CD4-positive, alpha-beta T cell treated with Interleukin-17A for 1 hour (primary cell): ENCODE data around the gene DNHD1.

Source experiments
- DNase-seq: peaks from one replicate; pipeline ENCODE4 v3.0.0-alpha.2; 2020

The DNHD1 gene

DNA sequence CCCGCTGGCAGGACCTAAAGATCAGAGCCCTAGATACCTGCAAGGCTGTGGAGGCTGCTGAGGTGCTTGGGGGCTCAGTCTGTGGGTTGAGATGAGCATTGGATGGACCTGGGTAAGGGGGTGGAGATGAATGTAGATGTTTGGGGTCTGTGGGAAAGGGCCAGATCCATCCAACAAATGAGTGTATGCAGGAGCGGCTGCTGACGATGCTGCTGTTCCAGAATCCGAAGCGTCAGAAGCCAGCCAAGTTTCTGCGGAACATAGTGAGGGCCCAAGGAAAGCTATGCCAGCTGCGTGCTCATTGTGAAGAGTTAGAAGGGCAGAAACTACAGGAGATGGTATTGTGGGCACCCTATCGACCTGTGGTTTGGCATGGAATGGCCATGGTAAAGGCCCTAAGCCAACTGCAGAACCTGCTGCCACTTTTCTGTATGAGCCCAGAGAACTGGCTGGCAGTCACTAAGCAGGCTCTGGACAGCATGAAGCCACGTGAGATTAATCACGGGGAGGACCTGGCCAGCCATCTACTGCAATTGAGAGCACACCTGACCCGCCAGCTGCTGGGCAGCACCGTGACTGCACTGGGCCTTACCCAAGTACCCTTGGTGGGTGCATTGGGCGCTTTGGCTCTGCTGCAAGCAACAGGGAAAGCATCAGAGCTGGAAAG lies 69.8 kb downstream of the DNHD1 start:
- no peak for DNase-seq

DNA sequence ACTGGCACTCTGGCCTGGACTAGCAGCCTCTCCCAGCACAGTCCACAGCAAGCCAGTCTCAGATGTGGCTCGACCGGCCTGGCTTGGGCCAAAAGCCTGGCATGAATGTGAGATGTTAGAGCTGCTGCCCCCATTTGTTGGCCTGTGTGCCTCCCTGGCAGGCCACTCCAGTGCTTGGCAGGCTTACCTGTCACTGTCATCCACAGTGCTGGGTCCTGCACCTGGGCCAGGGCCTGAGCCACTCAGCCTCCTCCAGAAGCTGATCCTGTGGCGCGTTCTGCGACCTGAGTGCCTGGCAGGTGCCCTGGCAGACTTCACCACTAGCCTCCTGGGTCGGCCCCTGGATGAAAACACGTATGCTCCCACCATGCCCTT lies 70.3 kb downstream of the DNHD1 start:
- DNase-seq, result no peak

GRCh38 chr11:6568191-6568918 lies 71.3 kb downstream of the DNHD1 start:
- DNase-seq, result no peak

DNA sequence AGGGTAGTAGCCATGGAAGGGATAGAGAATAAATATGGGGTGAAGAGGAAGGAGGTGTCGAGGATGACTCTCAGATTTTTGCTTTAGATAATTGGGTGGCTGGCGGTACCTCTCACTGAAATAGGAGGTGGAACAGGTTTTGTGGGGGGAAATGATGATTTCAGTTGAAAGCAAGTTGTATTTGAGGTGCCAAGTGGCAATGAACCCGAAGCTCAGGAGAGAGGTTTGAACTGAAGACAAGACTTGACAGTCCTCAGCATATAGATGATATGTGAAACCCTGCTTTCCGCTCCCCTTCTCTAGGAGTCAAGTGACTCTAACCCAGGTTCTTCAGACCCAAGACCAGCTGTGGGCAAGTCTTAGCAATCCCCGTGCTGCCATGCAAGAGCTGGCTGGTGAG lies 72.6 kb downstream of the DNHD1 start:
- no peak for DNase-seq

- no peak for DNase-seq
Observed at GRCh38 chr11:6570691-6571427, 73.8 kb downstream of the DNHD1 start.

GRCh38 chr11:6571434-6572008 lies 74.4 kb downstream of the DNHD1 start:
- DNase-seq, result no peak

GRCh38 chr11:6572215-6572614 lies 75.1 kb downstream of the DNHD1 start:
- DNase-seq, result no peak

GRCh38 chr11:6574816-6575715 lies 78.0 kb downstream of the DNHD1 start:
- DNase-seq, result no peak

DNA sequence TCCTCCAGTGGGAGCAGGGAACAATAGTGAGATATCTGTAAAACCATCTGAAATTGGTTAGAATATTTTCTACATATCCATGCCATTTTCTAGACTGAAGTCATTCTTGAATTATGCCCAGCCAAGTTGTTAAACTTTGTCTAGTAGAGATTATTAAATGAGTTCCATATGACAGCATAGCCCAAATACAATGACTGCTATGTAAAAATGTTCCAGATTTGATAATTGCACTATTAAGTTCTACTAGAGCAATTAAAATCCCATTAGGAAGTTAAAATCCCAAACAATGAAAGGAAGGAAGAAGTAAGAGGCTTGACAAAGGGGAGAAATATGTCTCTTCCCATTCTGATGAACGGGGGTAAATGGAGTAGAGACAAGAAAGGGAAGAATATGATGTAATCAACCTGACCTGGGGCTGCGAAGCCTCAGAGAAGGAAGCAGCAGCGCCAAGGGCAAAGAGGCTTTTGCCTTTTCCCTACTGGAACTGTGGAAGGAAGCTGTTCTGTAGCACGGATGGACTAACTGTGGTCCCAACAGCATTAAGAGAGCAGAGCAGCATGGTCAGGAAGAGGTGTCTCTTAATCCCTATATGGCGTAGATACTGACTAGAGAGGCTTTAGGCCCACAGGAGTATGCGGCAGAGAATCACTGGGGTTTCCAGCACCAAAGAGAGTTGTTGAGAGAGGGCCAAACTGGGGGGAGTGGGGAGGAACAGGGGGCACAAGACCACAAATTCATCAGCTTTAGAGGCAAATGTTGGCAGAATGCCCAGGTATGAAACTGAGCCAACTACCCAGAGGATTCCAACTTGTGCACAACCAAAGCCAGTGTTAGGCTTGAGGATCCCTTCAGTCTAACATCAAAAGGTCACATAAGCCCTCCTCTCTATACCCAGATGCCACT lies 79.6 kb downstream of the DNHD1 start:
- no peak for DNase-seq

- DNase-seq, result no peak
Observed at GRCh38 chr11:6578134-6578533, 81.1 kb downstream of the DNHD1 start.

DNA sequence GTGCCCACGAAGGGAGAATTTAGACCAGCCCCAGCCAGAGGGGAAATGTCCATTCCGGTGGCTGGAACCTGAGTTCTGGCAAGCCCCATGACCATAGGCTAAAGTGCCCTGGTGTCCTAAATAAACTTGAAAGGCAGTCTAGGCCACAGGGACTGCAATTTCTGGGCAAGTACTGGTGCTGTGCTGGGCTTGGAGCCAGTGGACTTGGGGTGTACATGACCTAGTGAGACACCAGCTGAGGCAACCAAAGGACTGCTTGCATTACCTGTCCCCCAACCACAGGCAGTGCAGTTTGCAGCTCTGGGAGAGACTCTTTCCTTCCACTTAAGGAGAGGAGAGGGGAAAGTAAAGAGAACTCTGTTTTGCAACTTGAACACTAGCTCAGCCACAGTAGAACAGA lies 82.6 kb downstream of the DNHD1 start:
- DNase-seq, result no peak

DNA sequence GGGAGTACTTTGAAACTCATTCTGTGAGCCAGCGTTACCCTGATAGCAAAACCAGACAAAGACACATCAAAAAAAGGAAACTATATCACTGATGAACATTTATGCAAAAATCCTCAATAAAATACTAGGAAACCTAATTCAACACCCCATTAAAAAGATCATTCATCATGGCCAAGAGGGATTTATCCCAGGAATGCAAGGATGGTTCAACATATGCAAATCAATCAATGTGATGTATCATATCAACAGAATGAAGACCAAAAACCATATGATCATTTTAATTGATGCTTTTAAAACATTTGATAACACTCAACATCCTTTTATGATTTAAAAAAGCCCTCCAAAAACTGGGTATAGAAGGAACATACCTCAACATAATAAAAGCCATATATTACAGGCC lies 86.5 kb downstream of the DNHD1 start:
- no peak for DNase-seq

GRCh38 chr11:6584528-6584927 lies 87.4 kb downstream of the DNHD1 start:
- no peak for DNase-seq

GRCh38 chr11:6586434-6587359 lies 89.6 kb downstream of the DNHD1 start:
- no peak for DNase-seq

DNA sequence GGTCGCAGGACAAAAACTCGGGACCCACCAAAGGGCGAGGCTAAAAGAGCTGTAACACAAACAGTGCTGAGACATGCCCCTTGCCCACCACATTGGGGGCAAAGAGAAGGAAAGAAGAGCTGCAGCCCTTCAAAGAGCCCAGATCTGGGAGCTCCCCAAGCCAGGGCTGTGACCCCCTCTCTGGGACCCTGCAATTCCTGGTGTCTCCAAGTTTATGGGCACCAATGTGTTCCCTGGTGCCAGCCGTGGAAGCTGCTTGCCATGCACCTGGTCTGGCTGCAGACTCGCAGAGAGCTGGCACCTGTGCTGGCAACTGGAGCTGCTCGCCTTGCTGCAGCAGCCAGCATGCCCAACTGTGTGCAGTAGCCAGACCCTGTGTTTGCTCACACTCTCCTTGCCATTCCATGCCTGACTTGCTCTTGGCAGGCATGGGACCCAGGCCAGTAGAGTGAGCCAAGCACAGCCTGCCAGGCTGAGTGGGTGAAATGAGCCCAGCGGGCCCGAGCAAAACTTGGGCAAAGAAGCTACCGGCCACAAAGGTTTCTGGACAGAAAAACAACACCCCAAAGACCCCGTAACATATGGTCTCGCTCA lies 90.4 kb downstream of the DNHD1 start:
- DNase-seq, result no peak

DNA sequence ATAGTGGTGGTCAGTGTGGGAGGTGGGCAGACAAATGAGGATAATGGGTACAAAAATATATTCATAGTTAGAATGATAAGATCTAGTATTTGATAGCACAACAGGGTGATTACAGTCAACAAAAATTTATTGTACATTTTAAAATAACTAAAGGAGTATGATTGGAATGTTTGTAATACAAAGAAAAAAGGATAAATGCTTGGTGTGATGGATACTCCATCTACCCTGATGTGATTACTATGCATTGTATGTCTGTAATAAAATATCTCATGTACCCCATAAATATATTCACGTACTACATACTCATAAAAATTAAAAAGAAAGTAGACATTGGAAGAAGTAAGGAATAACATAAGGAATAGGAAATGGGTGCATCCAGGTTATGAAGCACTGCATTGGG lies 90.9 kb downstream of the DNHD1 start:
- no peak for DNase-seq

DNA sequence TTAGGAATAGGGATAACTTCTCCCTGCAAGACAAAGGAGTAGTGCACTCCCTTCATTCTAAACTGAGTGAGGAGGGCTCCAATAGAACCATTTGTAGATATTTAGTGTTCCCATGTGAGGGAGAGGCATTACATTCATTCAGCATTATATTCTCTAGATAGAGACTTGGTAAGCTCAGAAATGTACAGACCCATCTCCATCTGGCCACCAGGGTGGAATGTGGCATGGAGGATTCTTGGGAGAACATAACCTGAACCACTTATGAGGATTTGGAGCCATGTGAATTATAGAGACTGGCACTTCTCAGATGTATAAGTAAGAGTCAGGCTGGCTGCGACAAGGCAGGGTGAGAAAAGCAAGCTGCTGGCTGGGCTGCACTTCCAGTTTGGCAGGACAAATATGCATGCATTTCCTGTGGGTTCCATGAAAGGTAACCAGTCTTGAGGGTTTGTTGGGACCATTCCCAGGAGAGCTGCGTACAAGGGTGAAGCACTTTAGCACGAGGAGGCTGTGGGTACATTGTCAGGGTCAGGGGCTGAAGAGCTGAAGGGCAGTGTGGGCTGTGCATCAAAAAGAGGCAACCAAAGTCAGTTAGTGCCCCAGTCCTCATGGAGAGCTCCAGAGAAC lies 97.2 kb downstream of the DNHD1 start:
- no peak for DNase-seq

GRCh38 chr11:6596239-6596877 lies 99.3 kb downstream of the DNHD1 start:
- no peak for DNase-seq

- DNase-seq, result no peak
Observed at GRCh38 chr11:6598555-6598954, 101.5 kb downstream of the DNHD1 start.
